Suprapubic skin (tissue), 4 donors: Measurements from ENCODE around the gene KIAA0319L. TPM values are rescaled to one million over a fixed set of nuclear protein-coding genes. Genes with fewer than 3 reads are reported as not detected.

Source experiments
- DNase-seq, 2 donors: peaks; one replicate each; pipeline ENCODE4 v3.0.0-alpha.2; 2019; ENCODE audit warnings: low spot score in 2 of 2
- H3K27ac ChIP-seq: fragments of 200-600 bp; sonication (generic); one replicate; pipeline ENCODE4 v1.5.1; 2019
- H3K27me3 ChIP-seq: fragments of 200-600 bp; sonication (generic); one replicate; pipeline ENCODE4 v1.5.1; 2019
- H3K36me3 ChIP-seq: fragments of 200-600 bp; sonication (generic); one replicate; pipeline ENCODE4 v1.5.1; 2019
- H3K4me1 ChIP-seq: fragments of 200-600 bp; sonication (generic); one replicate; pipeline ENCODE4 v1.5.1; 2019
- H3K4me3 ChIP-seq: fragments of 200-600 bp; sonication (generic); one replicate; pipeline ENCODE4 v1.5.1; 2019; ENCODE audit warnings: mild to moderate bottlenecking
- H3K9me3 ChIP-seq: fragments of 200-600 bp; sonication (generic); one replicate; pipeline ENCODE4 v1.5.1; 2019
- EP300 ChIP-seq: sonication (generic); formaldehyde crosslinking; IDR thresholded peaks from one replicate; pipeline ENCODE4 v1.6.1; 2017; ENCODE audit warnings: antibody characterized with exemption
- POLR2A ChIP-seq, 2 donors: fragments of 450-650 bp; IDR thresholded peaks; one replicate each; pipeline ENCODE4 v1.6.1; 2017; ENCODE audit warnings: antibody characterized with exemption in 2 of 2, mild to moderate bottlenecking in 2 of 2, moderate library complexity in 2 of 2
- POLR2AphosphoS5 ChIP-seq, 3 donors: sonication (generic); formaldehyde crosslinking; IDR thresholded peaks; one replicate each; pipeline ENCODE4 v1.6.1; 2017; ENCODE audit warnings: antibody characterized with exemption in 3 of 3
- WGBS: methylation state at CpG from one replicate; pipeline ENCODE4 v1.1.5; 2018; 5-methylcytosine and 5-hydroxymethylcytosine counted together
- total RNA-seq, 4 donors: library from RNA; depleted of rRNA; stranded (reverse); fragments of >200 nt; gene quantifications; one replicate each; pipeline ENCODE4 v1.1.0, GENCODE V29; 2016
- TF ChIP-seq, protein P1 (sequence below), 2 donors: fragments of 200-600 bp in 1 of 2; fragments of 450-650 bp in 1 of 2; sonication (generic) in 1 of 2; IDR thresholded peaks; one replicate each; pipeline ENCODE4 v1.5.1; 2016 to 2019; ENCODE audit warnings: antibody characterized with exemption in 2 of 2, mild to moderate bottlenecking in 1 of 2, moderate library complexity in 1 of 2

The KIAA0319L gene
- total RNA-seq, 4 donors from 2014 or later, result 52.1 to 124 (median 83.5) TPM

DNA sequence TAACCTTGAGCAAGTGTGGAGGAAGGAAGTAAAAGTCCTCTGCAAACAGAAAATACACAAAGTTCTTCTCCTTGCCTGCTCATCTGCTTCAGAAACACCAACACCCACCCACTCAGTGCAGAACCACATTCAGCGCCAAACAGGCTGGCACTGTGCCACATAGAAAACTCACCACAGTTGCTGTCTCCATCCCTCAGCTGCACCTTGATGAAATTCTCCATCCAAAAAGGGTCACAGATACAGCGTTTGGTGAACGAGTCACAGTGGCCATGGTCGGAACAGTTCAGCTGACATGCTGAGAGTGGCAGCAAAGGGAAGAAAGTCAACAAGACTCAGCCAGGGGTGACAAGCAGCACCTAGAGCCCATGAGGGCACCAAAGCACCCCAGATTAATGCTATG is 114.5 kb downstream of the KIAA0319L start:
- Histone ChIP-seq H3K4me1 (peaks cover 39% of the 10 kb centered on the region), H3K36me3 (peaks cover 78% of the 10 kb centered on the region), H3K27ac (peak overlapping the region; percentile 23), H3K4me3 (no peak overlapping the region), H3K27me3 (no peaks in the 10 kb centered on the region), H3K9me3 (no peaks in the 10 kb centered on the region)
- TF ChIP-seq POLR2AphosphoS5 (IDR thresholded peaks at IDR 0.05), result no peak
- no peak for TF ChIP-seq POLR2A (IDR thresholded peaks at IDR 0.05)
- no peak for TF ChIP-seq EP300
- TF ChIP-seq, protein P1, sequence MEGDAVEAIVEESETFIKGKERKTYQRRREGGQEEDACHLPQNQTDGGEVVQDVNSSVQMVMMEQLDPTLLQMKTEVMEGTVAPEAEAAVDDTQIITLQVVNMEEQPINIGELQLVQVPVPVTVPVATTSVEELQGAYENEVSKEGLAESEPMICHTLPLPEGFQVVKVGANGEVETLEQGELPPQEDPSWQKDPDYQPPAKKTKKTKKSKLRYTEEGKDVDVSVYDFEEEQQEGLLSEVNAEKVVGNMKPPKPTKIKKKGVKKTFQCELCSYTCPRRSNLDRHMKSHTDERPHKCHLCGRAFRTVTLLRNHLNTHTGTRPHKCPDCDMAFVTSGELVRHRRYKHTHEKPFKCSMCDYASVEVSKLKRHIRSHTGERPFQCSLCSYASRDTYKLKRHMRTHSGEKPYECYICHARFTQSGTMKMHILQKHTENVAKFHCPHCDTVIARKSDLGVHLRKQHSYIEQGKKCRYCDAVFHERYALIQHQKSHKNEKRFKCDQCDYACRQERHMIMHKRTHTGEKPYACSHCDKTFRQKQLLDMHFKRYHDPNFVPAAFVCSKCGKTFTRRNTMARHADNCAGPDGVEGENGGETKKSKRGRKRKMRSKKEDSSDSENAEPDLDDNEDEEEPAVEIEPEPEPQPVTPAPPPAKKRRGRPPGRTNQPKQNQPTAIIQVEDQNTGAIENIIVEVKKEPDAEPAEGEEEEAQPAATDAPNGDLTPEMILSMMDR (IDR thresholded peaks at IDR 0.05), result no peak
- DNase-seq, result no peak
- 44% methylated on average over 4 of the region's 4 CpGs for WGBS

DNA sequence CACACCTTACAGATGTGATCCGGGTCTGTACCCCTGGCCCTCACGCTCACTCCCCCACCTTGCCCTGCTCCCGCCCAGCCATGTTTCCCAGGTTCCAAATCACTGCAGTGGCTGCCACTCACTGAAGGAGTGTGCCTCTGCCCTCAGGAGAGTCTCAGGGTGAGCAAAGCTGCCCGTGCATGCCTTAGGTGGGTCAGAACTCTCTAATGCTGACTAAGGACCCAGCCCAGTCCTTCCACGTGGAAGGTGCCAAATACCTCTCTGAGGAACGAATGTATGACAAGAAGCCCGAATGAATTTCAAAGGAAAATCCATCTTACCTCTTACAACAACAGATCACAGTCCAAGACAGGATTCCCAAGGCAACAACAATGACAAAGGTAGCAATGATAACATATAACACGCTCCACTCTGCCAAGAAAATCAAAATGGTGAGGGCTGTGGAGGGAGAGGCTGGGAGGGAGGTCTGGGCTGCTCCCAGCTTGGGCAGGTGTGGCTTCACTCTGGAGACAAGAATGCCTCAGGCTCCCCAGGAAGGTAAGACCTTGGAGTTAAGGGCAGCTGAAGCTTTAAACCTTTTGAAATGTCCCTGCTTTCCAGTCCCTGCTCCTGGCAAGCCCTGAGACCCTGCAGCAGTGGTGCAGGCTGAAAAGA is 115.2 kb downstream of the KIAA0319L start:
- H3K36me3 ChIP-seq, result peaks cover 79% of the 10 kb centered on the region
- TF ChIP-seq EP300 (no peak), POLR2AphosphoS5 (IDR thresholded peaks at IDR 0.05) (no peak), POLR2A (IDR thresholded peaks at IDR 0.05) (no peak)
- TF ChIP-seq, protein P1 (IDR thresholded peaks at IDR 0.05), result no peak
- H3K27me3 ChIP-seq, result no peaks in the 10 kb centered on the region
- H3K27ac ChIP-seq, result peak overlapping the region; percentile 23
- no peaks in the 10 kb centered on the region for H3K9me3 ChIP-seq
- no peak for DNase-seq
- no peak overlapping the region for H3K4me3 ChIP-seq
- H3K4me1 ChIP-seq, result peaks cover 39% of the 10 kb centered on the region
- 58% methylated on average over 8 of the region's 8 CpGs for WGBS

DNA sequence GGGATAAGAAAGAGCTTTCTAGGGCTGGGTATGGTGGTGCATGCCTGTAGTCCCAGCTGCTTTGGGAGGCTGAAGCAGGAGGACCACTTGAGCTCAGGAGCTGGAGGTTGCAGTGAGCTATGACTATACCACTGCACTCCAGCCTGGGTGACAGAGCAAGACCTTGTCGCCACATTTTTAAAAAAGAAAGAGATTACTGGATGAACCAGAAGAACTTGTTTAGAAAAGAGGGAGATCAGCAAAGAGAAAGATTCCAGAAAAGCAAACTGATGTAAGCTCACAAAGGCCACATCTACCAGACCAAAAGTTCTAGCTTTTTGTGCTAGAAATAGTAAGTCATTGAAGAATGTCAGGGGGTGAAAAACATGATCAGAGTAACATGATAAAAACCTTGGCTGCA is 117.6 kb downstream of the KIAA0319L start:
- WGBS, result 54% methylated on average over 1 of the region's 1 CpG
- no peak overlapping the region for H3K4me3 ChIP-seq
- DNase-seq, result no peak
- H3K9me3 ChIP-seq, result no peaks in the 10 kb centered on the region
- peaks cover 88% of the 10 kb centered on the region for H3K36me3 ChIP-seq
- peaks cover 39% of the 10 kb centered on the region for H3K4me1 ChIP-seq
- TF ChIP-seq, protein P1 (IDR thresholded peaks at IDR 0.05), result no peak
- TF ChIP-seq POLR2AphosphoS5 (IDR thresholded peaks at IDR 0.05), result no peak
- H3K27ac ChIP-seq, result no peak overlapping the region
- H3K27me3 ChIP-seq, result no peaks in the 10 kb centered on the region

DNA sequence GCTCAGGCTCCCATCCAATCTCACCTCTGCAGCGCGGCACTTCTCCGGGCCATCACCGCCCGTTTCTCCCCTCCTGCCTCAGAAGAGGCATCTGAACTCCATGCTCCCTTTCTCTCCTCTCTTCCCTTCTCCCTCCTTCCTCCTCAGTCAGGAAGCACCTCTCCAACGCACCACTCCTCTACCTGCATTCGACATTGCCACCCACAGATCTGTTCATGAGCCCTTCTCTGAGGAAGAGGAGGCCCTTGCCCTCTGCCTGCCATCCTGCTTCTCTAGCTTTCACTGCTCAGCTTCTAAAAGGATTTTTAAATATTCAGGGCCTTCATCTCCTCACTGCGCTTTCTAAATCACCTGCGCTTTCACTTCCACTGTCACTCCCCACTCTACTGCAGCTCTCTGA is 120.0 kb downstream of the KIAA0319L start:
- H3K36me3 ChIP-seq, result peaks cover 85% of the 10 kb centered on the region
- DNase-seq, result no peak
- no peak overlapping the region for H3K4me3 ChIP-seq
- H3K9me3 ChIP-seq, result no peaks in the 10 kb centered on the region
- TF ChIP-seq EP300 (no peak), POLR2A (IDR thresholded peaks at IDR 0.05) (no peak)
- 87% methylated on average over 9 of the region's 9 CpGs for WGBS
- H3K27ac ChIP-seq, result no peak overlapping the region
- H3K27me3 ChIP-seq, result no peaks in the 10 kb centered on the region
- H3K4me1 ChIP-seq, result peaks cover 29% of the 10 kb centered on the region

DNA sequence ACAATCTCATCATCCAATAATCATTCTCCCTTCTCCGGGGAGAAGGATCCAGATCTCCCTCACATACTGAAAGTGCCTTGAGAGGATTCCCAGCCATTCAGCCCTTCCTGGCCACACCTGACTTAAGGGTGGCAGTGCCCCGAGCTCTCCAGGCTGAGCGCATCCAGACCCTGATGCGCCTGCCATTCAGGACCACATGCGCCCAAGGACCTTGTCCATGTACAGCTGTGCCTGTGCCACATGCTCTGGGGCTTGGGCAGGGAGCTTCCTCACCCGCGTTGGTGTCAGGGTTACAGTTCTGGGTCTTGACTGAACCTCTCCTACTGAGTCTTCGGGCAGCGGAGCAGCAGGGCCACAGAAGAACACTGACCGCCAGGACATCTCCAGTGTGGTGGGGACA is 121.1 kb downstream of the KIAA0319L start:
- TF ChIP-seq POLR2A (IDR thresholded peaks at IDR 0.05), result no peak
- no peak for TF ChIP-seq EP300
- TF ChIP-seq, protein P1 (IDR thresholded peaks at IDR 0.05), result no peak
- TF ChIP-seq POLR2AphosphoS5 (IDR thresholded peaks at IDR 0.05), result no peak
- H3K9me3 ChIP-seq, result no peaks in the 10 kb centered on the region
- WGBS, result 92% methylated on average over 10 of the region's 10 CpGs

DNA sequence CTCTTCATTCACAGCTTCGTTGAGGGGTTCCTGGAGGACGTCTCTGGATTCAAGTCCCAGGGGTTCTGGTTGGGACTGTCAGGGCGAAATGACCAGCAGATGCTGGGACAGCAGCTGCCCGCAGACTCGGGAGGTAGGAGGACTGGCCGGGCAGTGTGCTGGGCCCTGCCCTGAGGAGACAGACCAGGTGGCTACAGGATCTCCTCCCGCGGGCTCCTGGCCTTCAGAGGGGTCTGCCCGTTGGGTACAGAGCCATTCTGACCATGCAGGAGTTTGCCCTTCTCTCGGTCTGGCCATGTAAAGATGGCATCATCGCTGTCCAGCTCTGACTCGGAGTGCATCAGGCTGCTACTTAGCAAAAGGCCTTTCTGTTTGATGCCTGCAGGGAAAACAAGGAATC is 122.5 kb downstream of the KIAA0319L start:
- TF ChIP-seq, protein P1 (IDR thresholded peaks at IDR 0.05), result no peak
- no peak for TF ChIP-seq POLR2AphosphoS5 (IDR thresholded peaks at IDR 0.05)
- peaks cover 6% of the 10 kb centered on the region for H3K4me1 ChIP-seq
- peaks cover 69% of the 10 kb centered on the region for H3K36me3 ChIP-seq
- H3K27ac ChIP-seq, result no peak overlapping the region
- no peaks in the 10 kb centered on the region for H3K27me3 ChIP-seq
- no peak overlapping the region for H3K4me3 ChIP-seq
- 89% methylated on average over 4 of the region's 12 CpGs for WGBS
- no peak for DNase-seq
- H3K9me3 ChIP-seq, result no peaks in the 10 kb centered on the region

More for the DNA sequence above, 121.1 kb downstream of the KIAA0319L start:
- no peak overlapping the region for H3K4me3 ChIP-seq
- DNase-seq, result no peak
- no peak overlapping the region for H3K27ac ChIP-seq
- H3K27me3 ChIP-seq, result no peaks in the 10 kb centered on the region
- peaks cover 18% of the 10 kb centered on the region for H3K4me1 ChIP-seq
- H3K36me3 ChIP-seq, result peaks cover 78% of the 10 kb centered on the region
